IPS DF 19.7 (cell line): ENCODE data around the gene BCL2L12.

Source experiments
- DNase-seq: peaks from one replicate; pipeline ENCODE4 v3.0.0-alpha.2; 2013; ENCODE audit warnings: low read depth, low spot score

Gene BCL2L12

GRCh38 chr19:49642492-49643035 lies 23.2 kb upstream of the BCL2L12 start:
- no peak for DNase-seq

- DNase-seq: no peak
These were observed 22.3 kb upstream of the BCL2L12 start for GRCh38 chr19:49643466-49643865.

DNA sequence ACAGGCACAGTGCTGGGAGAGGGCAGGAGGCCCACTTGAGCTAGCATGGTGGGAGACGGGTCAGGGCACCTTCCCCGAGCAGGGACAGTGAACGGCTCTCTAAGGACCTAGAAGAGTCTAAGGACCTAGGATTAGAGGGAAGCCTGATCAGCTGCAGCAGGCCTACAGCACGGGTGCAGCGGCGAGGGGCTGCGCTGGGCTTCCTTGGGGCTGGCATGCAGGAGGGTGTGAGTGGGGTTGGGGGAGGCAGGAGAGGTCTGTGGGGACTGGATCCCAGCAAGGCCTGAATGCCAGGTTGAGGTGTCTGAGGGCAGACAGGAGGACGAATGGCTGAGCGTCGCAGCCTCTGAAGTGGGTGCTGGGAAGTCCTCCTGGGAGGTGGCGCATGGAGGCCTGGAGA lies 20.1 kb upstream of the BCL2L12 start:
- no peak for DNase-seq

GRCh38 chr19:49645995-49646394 lies 19.7 kb upstream of the BCL2L12 start:
- DNase-seq: no peak

GRCh38 chr19:49646586-49646985 lies 19.1 kb upstream of the BCL2L12 start:
- DNase-seq: no peak

- no peak for DNase-seq
These were observed 14.5 kb upstream of the BCL2L12 start for GRCh38 chr19:49651029-49651819.

GRCh38 chr19:49651820-49652550 lies 13.7 kb upstream of the BCL2L12 start:
- no peak for DNase-seq

DNA sequence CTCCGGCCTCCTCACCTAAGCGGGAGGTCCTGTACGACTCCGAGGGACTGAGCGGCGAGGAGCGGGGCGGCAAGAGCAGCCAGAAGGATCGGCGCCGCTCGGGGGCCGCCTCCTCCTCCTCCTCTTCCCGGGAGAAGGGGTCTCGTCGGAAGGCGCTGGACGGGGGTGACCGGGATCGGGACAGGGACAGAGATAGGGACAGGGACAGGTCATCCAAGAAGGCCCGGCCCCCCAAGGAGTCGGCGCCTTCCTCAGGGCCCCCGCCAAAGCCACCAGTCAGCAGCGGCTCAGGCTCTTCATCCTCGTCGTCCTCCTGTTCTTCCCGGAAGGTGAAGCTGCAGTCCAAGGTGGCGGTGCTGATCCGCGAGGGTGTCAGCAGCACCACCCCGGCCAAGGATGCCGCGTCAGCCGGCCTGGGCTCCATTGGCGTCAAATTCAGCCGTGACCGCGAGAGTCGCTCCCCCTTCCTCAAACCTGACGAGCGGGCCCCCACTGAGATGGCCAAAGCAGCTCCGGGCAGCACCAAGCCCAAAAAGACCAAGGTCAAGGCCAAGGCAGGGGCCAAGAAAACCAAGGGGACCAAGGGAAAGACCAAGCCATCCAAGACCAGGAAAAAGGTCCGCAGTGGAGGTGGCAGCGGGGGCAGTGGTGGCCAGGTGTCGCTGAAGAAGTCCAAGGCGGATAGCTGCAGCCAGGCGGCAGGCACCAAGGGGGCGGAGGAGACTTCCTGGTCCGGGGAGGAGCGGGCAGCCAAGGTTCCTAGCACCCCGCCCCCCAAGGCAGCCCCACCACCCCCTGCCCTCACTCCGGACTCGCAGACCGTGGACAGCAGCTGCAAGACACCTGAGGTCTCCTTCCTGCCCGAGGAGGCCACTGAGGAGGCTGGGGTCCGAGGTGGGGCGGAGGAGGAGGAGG lies 12.9 kb upstream of the BCL2L12 start:
- DNase-seq: no peak

DNA sequence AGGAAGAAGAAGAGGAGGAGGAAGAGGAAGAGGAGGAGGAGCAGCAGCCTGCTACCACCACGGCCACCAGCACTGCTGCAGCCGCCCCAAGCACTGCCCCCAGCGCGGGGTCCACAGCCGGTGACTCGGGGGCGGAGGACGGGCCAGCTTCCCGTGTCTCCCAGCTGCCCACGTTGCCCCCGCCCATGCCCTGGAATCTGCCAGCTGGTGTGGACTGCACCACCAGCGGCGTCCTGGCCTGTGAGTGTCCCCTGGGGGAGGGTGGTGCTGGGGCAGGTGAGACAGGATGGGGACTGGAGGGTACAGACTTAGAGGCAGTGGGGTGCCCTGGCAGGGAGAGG lies 12.3 kb upstream of the BCL2L12 start:
- no peak for DNase-seq

- no peak for DNase-seq
These were observed 11.2 kb upstream of the BCL2L12 start for GRCh38 chr19:49654581-49654980.

DNA sequence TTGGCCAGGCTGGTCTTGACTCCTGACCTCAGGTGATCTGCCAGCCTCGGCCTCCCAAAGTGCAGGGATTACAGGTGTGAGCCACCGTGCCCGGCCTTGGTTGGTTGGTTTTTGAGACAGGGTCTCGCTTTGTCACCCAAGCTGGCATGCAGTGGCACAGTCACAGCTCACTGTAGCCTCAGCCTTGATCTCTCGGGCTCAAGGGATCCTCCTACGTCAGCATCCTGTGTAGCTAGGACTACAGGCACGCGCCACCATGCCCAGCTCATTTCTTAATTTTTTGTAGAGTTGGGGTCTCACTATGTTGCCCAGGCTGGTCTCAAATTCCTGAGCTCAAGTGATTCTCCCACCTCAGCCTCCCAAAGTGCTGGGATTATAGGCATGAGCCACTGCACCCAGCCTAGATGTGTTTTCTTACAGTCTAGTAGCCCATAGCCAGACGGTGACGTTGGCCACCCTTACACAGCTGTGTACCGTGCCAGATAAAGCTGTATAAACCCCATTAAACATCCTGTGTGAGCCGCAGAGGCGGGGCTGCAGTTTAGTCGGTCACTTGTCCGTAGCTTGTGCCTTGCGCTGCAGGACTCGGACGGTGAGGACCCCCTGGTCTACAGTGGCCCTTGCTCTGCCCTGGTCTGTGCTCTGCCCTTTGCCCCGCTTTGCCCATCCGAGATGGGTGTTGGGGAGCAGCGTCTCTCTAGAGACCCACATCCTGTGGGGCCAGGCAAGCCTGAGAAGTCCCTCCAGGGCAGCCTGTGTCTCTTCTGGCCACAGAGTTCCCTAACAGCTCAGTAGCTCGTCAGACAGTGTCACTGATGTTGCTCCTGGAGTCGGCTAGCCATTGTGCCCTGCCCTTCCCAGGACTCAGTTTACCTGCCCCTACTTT lies 9.9 kb upstream of the BCL2L12 start:
- no peak for DNase-seq

DNA sequence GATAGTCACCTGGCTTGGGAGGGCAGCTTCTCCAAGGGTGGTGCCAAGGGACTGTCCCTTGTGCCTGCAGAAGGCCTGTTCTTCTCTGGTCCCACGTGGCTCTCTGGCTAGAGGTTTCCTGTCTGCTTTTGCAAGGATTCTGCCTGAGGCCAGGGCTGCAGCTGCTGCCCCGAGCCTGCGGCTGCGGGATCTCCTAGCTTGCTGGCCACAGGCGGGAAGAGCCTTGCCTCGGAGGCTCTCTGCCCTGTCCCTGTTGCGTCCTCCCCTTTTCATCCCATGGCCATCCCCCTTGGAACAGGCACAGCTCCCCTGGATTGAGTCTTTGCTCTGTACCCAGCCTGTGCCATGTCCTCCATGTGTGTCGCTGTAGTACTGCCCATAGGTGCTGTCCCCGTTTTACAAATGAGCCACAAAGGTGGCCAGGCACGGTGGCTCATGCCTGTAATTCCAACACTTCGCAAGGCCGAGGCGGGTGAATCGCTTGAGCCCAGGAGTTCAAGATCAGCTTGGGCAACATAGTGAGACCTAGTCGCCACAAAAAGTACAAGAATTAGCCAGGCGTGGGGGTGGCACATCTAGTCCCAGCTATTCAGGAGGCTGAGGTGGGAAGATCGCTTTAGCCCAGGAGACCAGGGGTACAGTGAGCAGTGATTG lies 9.2 kb upstream of the BCL2L12 start:
- no peak for DNase-seq

- DNase-seq: no peak
These were observed 8.1 kb upstream of the BCL2L12 start for GRCh38 chr19:49657493-49658138.

DNA sequence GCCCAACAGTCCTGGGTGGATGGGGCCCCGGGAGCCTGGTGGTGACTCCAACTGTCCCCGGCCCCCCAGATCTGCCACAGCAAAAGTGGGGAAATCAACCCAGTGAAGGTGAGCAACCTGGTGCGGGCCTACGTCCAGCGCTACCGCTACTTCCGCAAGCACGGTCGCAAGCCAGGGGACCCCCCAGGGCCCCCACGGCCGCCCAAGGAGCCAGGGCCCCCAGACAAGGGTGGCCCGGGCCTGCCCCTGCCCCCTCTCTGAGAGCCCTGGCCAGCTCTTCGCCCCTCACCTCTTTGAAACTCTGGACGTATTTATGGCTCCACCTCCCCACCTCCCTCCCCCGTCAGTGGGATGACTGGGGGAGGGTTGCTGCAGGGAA lies 7.6 kb upstream of the BCL2L12 start:
- no peak for DNase-seq

DNA sequence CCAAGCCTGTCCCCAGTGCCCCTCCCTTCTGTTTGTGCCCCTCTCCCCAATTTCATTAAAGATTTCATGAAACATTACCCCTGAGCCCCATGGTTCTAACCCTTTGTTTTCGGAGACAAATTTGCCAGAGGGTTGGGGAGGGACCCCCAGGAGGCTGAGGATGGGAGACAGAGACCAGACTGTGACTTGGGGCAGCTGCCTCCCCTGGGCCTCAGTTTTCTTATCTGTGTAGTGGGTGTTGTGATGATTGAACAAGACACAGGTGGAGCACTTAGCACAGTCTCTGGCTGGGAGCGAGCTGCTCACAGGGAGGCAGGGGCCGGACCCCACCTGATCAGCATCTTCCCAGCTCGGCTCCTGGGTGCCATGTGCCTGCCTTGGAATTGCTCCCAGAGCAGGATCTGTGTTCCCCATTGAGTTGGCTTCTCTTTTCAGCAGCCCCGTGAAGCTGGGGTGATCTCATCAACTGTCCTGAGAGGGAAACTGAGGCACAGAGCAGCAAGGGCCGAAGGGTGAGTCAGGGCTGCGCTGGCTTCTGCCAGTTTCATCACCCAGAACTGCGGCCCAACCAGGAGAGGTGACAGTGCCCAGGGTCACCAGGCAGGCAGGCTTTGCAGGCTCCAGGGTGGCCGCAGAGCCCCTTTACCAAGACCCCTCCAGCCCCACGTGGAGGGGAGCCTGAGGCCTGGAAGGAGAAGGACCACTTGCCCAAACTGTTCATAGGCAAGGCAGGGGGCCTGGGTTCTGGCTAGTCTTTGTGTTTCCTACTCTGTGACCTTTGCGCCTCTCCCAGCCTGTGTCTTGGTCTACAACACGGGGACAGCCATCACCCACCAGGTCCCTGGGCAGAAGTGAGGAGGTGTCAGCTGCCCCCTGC lies 6.9 kb upstream of the BCL2L12 start:
- no peak for DNase-seq

DNA sequence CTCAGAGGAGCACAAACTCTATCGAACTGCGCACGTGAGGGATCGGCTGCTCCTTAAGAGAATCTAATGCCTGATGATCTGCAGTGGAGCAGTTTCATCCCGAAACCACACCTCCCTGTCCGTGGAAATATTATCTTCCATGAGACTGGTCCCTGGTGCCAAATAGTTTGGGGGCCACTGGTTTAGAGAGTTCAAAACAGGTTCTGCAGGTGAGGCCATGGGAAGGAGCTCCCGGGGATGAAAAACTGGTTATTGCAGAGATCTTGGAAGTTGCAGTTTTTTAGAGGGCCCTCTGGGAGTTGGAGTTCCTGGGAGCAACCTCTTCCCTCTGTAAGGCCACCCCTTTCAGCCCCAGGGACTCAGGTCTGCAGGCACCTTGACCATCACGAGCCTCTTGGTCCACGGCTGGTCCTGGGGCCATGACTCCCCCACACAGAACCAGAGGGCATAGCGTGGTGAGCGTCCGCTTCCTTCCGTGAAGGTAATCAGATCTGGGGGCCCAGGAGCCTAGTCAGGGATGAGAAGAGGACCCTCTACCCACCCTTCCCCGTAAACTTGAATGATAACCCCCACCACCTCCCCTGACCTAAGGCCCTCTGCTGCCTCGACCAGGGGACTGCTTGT lies 5.3 kb upstream of the BCL2L12 start:
- DNase-seq: no peak

GRCh38 chr19:49662011-49662410 lies 3.7 kb upstream of the BCL2L12 start:
- no peak for DNase-seq

GRCh38 chr19:49663224-49663623 lies 2.5 kb upstream of the BCL2L12 start:
- DNase-seq: no peak
